Transverse colon (tissue), 4 donors: Measurements from ENCODE around the gene TMEM201. TPM values are rescaled to one million over a fixed set of nuclear protein-coding genes. Genes with fewer than 3 reads are reported as not detected.
A peak's percentile ranks its signal among the peaks of the same experiment; 100 is the strongest.

ENCODE experiments used
- DNase-seq: peaks from one replicate; pipeline ENCODE4 v3.0.0-alpha.2; 2019
- H3K27ac ChIP-seq, 4 donors: fragments of 200-600 bp; sonication (generic); 2 replicates each; pipeline ENCODE4 v1.5.1; 2016 to 2018; ENCODE audit warnings: inconsistent platforms in 4 of 4
- H3K27me3 ChIP-seq: fragments of 200-600 bp; sonication (generic); 2 replicates; pipeline ENCODE4 v1.5.1; 2017; ENCODE audit warnings: inconsistent platforms
- H3K36me3 ChIP-seq, 4 donors: fragments of 200-600 bp; sonication (generic); 2 replicates each; pipeline ENCODE4 v1.5.1; 2017 to 2019; ENCODE audit warnings: inconsistent platforms in 4 of 4
- H3K4me1 ChIP-seq, 4 donors: fragments of 200-600 bp; sonication (generic); 2 replicates each; pipeline ENCODE4 v1.5.1; 2017 to 2020; ENCODE audit warnings: inconsistent platforms in 4 of 4
- H3K4me3 ChIP-seq, 4 donors: fragments of 200-600 bp; sonication (generic); 1 replicate in 1 of 4; 2 replicates in 3 of 4; pipeline versions ENCODE4 v1.5.1 to v1.6.1; 2017 to 2019; ENCODE audit warnings: inconsistent platforms in 4 of 4
- H3K9me3 ChIP-seq, 2 donors: fragments of 200-600 bp; sonication (generic); 2 replicates each; pipeline ENCODE4 v1.5.1; 2017 to 2019; ENCODE audit warnings: inconsistent platforms in 2 of 2
- CTCF ChIP-seq, 5 experiments: fragments of 200-600 bp in 3 of 5; fragments of 450-650 bp in 2 of 5; sonication (generic) in 3 of 5; IDR thresholded peaks; 1 replicate in 2 of 5; 2 replicates in 3 of 5; pipeline ENCODE4 v1.5.1; 2016 to 2017; ENCODE audit warnings: antibody characterized with exemption in 5 of 5, inconsistent platforms in 3 of 5, mild to moderate bottlenecking in 2 of 5, moderate library complexity in 1 of 5
- EP300 ChIP-seq: sonication (generic); formaldehyde crosslinking; IDR thresholded peaks from one replicate; pipeline ENCODE4 v1.6.1; 2017; ENCODE audit warnings: antibody characterized with exemption, low read depth
- POLR2A ChIP-seq: fragments of 450-650 bp; IDR thresholded peaks from one replicate; pipeline ENCODE4 v1.6.1; 2016; ENCODE audit warnings: antibody characterized with exemption, mild to moderate bottlenecking, moderate library complexity
- POLR2AphosphoS5 ChIP-seq, 3 donors: sonication (generic); formaldehyde crosslinking; IDR thresholded peaks; one replicate each; pipeline ENCODE4 v1.6.1; 2016; ENCODE audit warnings: antibody characterized with exemption in 3 of 3
- WGBS, 2 donors: methylation state at CpG; one replicate each; pipeline ENCODE4 v1.1.5; 2018; ENCODE audit warnings: low coverage in 1 of 2; 5-methylcytosine and 5-hydroxymethylcytosine counted together
- in situ Hi-C, 4 donors: fragments of 200-750 bp; cut with MboI; loops; one replicate each; pipeline versions ENCODE4 v1.15.0 to v1.15.1; 2017; ENCODE audit warnings: low sequenced_read_pairs in 3 of 4, low pct_ligation_motif_present in 1 of 4, low pct_unique_long_range_greater_than_20kb in 1 of 4
- intact Hi-C: fragments of 100-400 bp; cut with DNase I; formaldehyde crosslinking; loops from one replicate; pipeline ENCODE4 v1.15.1; 2023; ENCODE audit warnings: low total_unique reads
- total RNA-seq, 4 donors: library from RNA; depleted of rRNA; stranded (reverse); fragments of >200 nt; gene quantifications; one replicate each; pipeline ENCODE4 v1.1.0, GENCODE V29; 2016

TMEM201 gene
- total RNA-seq, 4 donors from 2014 or later, result 2.6 to 19.7 (median 6.0) TPM

DNA sequence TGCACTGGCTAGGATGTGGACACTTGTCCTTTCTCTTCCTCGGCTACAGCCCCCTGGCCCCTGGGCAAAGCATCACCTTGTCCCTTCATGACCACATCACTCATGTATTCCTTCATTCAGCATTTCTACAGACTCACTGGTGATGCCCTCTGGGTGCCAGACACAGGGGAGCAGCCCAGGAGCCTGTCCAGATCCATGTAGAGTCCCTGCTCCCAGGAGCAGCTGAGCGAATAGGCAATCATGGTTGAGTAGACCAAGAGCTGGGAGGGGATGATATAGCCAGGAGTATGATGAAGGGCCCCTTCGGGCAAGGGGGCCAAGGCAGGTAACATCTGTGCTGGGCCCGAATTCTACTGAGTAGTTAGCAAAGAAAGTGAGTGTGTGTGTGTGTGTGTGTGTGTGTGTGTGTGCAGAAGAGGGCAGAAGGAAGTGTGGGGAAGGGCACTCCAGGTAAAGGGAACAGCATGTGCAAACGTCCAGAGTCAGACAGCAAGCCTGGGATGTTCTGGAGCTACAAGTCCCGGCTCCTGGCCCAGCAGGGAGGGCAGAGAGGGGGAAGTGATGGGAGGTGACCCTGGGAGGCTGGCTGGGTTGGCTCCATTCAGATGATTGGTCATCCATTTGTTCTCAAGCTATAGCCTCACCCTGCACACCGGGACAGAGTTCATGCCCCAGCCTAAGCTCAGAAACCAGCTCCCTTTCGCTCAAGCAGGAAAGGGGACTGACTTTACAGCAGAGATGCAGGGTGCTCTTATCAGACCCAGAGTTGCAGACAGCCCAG is 41.8 kb downstream of the TMEM201 start:
- Histone ChIP-seq H3K4me3 (peak overlapping the region in 1 of 4 donors; percentile 27), H3K27ac (peak overlapping the region; percentile 37 to 67 (median 52)), H3K9me3 (no peaks in the 10 kb centered on the region), H3K27me3 (peaks cover 3% of the 10 kb centered on the region), H3K4me1 (peaks cover 0 to 14% (median 4%) of the 10 kb centered on the region in 4 donors), H3K36me3 (no peaks in the 10 kb centered on the region)
- in situ Hi-C loops, result no loop called here
- intact Hi-C loops, result no loop called here
- 68 to 69% methylated on average over 4 to 8 of the region's 8 CpGs for WGBS, 2 donors
- TF ChIP-seq EP300, result no peak
- no peak for TF ChIP-seq POLR2A
- no peak for TF ChIP-seq CTCF (IDR thresholded peaks at IDR 0.05)
- TF ChIP-seq POLR2AphosphoS5 (IDR thresholded peaks at IDR 0.05), result no peak
- DNase-seq, result no peak

DNA sequence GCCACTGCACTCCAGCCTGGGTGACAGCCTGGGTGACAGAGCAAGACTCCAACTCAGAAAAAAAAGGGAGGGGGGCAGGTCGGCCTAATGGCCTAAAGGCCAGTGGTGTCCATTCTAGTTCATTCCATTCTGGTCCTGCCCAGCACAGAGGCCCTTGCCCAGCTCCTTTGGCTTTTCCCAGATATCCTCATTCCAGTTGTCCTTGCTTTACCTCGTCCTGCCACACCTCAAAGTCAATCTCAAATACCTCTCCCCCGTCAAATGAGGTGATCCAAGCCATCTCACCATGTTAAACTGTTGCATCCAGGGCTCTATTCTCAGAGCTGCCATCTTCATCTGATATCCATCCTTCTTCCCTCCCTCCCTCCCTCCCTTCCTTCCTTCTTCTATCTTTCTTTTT is 42.9 kb downstream of the TMEM201 start:
- DNase-seq, result no peak
- intact Hi-C loops (no loop called here), in situ Hi-C loops (no loop called here)
- Histone ChIP-seq H3K27ac (no peak overlapping the region), H3K4me3 (no peak overlapping the region), H3K4me1 (peaks cover 0 to 8% (median 2%) of the 10 kb centered on the region in 4 donors), H3K9me3 (no peaks in the 10 kb centered on the region), H3K36me3 (no peaks in the 10 kb centered on the region), H3K27me3 (no peaks in the 10 kb centered on the region)
- TF ChIP-seq EP300 (no peak), POLR2AphosphoS5 (IDR thresholded peaks at IDR 0.05) (no peak), POLR2A (no peak), CTCF (IDR thresholded peaks at IDR 0.05) (no peak)
- 79 to 88% methylated on average over 2 to 3 of the region's 3 CpGs for WGBS, 2 donors

- Histone ChIP-seq H3K4me1 (no peaks in the 10 kb centered on the region), H3K36me3 (no peaks in the 10 kb centered on the region), H3K4me3 (no peak overlapping the region), H3K27me3 (no peaks in the 10 kb centered on the region), H3K9me3 (no peaks in the 10 kb centered on the region), H3K27ac (no peak overlapping the region)
- DNase-seq, result no peak
- TF ChIP-seq POLR2A, result no peak
- no peak for TF ChIP-seq POLR2AphosphoS5 (IDR thresholded peaks at IDR 0.05)
- TF ChIP-seq EP300, result no peak
- TF ChIP-seq CTCF (IDR thresholded peaks at IDR 0.05), result no peak
- WGBS, 2 donors, result 84% methylated on average over 6 of the region's 6 CpGs; no CpG with 5 or more reads in 1 of the 2 donors
- intact Hi-C loops, result no loop called here
- in situ Hi-C loops, result no loop called here
Measured at GRCh38 chr1:9633493-9633892, 44.8 kb downstream of the TMEM201 start.

DNA sequence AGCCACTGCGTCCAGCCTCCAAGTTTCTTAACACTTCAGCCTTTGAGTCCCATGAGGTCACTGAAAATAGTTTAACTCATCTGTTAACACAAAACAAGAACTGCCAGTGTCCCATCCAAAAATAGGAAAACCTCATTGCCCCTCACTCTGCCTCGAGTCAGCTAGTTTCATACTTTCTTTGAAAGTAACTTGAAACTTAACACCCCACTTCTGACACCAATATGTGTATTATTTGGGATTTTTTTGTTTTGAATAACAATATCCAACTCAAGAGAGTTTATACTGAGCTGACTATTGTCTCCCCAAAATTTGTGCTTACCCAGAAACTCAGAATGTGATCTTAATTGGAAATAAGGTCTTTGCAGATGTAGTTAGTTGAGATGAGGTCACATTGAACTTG is 45.9 kb downstream of the TMEM201 start:
- intact Hi-C loops (no loop called here), in situ Hi-C loops (no loop called here)
- H3K27ac ChIP-seq, result no peak overlapping the region
- no peaks in the 10 kb centered on the region for H3K9me3 ChIP-seq
- no peaks in the 10 kb centered on the region for H3K27me3 ChIP-seq
- no peaks in the 10 kb centered on the region for H3K4me1 ChIP-seq
- H3K36me3 ChIP-seq, result no peaks in the 10 kb centered on the region
- TF ChIP-seq CTCF (IDR thresholded peaks at IDR 0.05) (no peak), POLR2AphosphoS5 (IDR thresholded peaks at IDR 0.05) (no peak), EP300 (no peak), POLR2A (no peak)
- no peak overlapping the region for H3K4me3 ChIP-seq
- DNase-seq, result no peak
- 67 to 77% methylated on average over 2 of the region's 2 CpGs for WGBS, 2 donors
